ENCODE measurements around the gene NKAIN4. TPM values are rescaled to one million over a fixed set of nuclear protein-coding genes. Genes with fewer than 3 reads are reported as not detected.

Gene NKAIN4
- total RNA-seq, 2 experiments from 2014 or later, result not detected

GRCh38 chr20:63280371-63280770 is 26.1 kb upstream of the NKAIN4 start:
- POLR2A ChIA-PET, result no interaction called here
- H3K4me2 ChIP-seq (ENCODE audit: low read length), result no peak overlapping the region
- H4K20me1 ChIP-seq (ENCODE audit: insufficient read depth, low read length), result no peaks in the 10 kb centered on the region
- no peaks in the 10 kb centered on the region for H3K4me1 ChIP-seq (ENCODE audit: insufficient read depth, low read length, poor library complexity, severe bottlenecking)
- no peak overlapping the region for H3K27ac ChIP-seq (ENCODE audit: low read depth, low read length, poor library complexity, severe bottlenecking)
- no peaks in the 10 kb centered on the region for H3K9me2 ChIP-seq (ENCODE audit: insufficient read depth, low read length)
- no peak overlapping the region for H3K4me3 ChIP-seq (ENCODE audit: low read depth, low read length, poor library complexity, severe bottlenecking)
- peaks cover 53% of the 10 kb centered on the region; the same call in 1 of the 2 replicates for H3K36me3 ChIP-seq (ENCODE audit: insufficient read depth, low read length)
- no peaks in the 10 kb centered on the region for H3K79me2 ChIP-seq (ENCODE audit: insufficient read depth, low read depth, low read length)
- DNase-seq (ENCODE audit: low spot score), result no peak
- no TSS peak for BruUV-seq (replicated peaks)
- intact Hi-C loops (cut with micrococcal nuclease; ENCODE audit: unreplicated experiment), result no loop called here
- H3K9me3 ChIP-seq (ENCODE audit: low read length), result no peaks in the 10 kb centered on the region
- H2AFZ ChIP-seq (ENCODE audit: low read length), result no peak overlapping the region
- CTCF ChIA-PET (ENCODE audit: unreplicated experiment), result no interaction called here
- TF ChIP-seq CTCF (conservative IDR thresholded peaks at IDR 0.05; ENCODE audit: low read length) (no peak), EZH2phosphoT487 (IDR thresholded peaks at IDR 0.05; ENCODE audit: borderline replicate concordance, low read depth, low read length) (no peak)

GRCh38 chr20:63279931-63280330 is 25.7 kb upstream of the NKAIN4 start:
- H3K79me2 ChIP-seq (ENCODE audit: insufficient read depth, low read depth, low read length), result peaks cover 4% of the 10 kb centered on the region; the same call in 1 of the 2 replicates
- H3K36me3 ChIP-seq (ENCODE audit: insufficient read depth, low read length), result peaks cover 53% of the 10 kb centered on the region; the same call in 1 of the 2 replicates
- POLR2A ChIA-PET, result no interaction called here
- H3K9me2 ChIP-seq (ENCODE audit: insufficient read depth, low read length), result no peaks in the 10 kb centered on the region
- TF ChIP-seq CTCF (conservative IDR thresholded peaks at IDR 0.05; ENCODE audit: low read length) (no peak), EZH2phosphoT487 (IDR thresholded peaks at IDR 0.05; ENCODE audit: borderline replicate concordance, low read depth, low read length) (no peak)
- no peaks in the 10 kb centered on the region for H4K20me1 ChIP-seq (ENCODE audit: insufficient read depth, low read length)
- H3K4me3 ChIP-seq (ENCODE audit: low read depth, low read length, poor library complexity, severe bottlenecking), result no peak overlapping the region
- CTCF ChIA-PET (ENCODE audit: unreplicated experiment), result interaction anchor here (0.6 kb wide), 1 partner anchor 129 kb away, joined by 3 read pairs; no protein-coding TSS in a partner anchor
- BruUV-seq (replicated peaks), result no TSS peak
- DNase-seq (ENCODE audit: low spot score), result no peak
- H3K4me1 ChIP-seq (ENCODE audit: insufficient read depth, low read length, poor library complexity, severe bottlenecking), result no peaks in the 10 kb centered on the region
- no peak overlapping the region for H3K4me2 ChIP-seq (ENCODE audit: low read length)
- intact Hi-C loops (cut with micrococcal nuclease; ENCODE audit: unreplicated experiment), result no loop called here
- no peak overlapping the region for H2AFZ ChIP-seq (ENCODE audit: low read length)
- H3K9me3 ChIP-seq (ENCODE audit: low read length), result no peaks in the 10 kb centered on the region
- no peak overlapping the region for H3K27ac ChIP-seq (ENCODE audit: low read depth, low read length, poor library complexity, severe bottlenecking)

GRCh38 chr20:63278661-63279060 is 24.4 kb upstream of the NKAIN4 start:
- H2AFZ ChIP-seq (ENCODE audit: low read length), result no peak overlapping the region
- H3K27ac ChIP-seq (ENCODE audit: low read depth, low read length, poor library complexity, severe bottlenecking), result no peak overlapping the region
- TF ChIP-seq CTCF (conservative IDR thresholded peaks at IDR 0.05; ENCODE audit: low read length) (no peak), EZH2phosphoT487 (IDR thresholded peaks at IDR 0.05; ENCODE audit: borderline replicate concordance, low read depth, low read length) (no peak)
- H3K79me2 ChIP-seq (ENCODE audit: insufficient read depth, low read depth, low read length), result peaks cover 15% of the 10 kb centered on the region
- H3K4me1 ChIP-seq (ENCODE audit: insufficient read depth, low read length, poor library complexity, severe bottlenecking), result peaks cover 9% of the 10 kb centered on the region
- peaks cover 3% of the 10 kb centered on the region; the same call in 1 of the 2 replicates for H4K20me1 ChIP-seq (ENCODE audit: insufficient read depth, low read length)
- POLR2A ChIA-PET, result no interaction called here
- no peaks in the 10 kb centered on the region for H3K9me2 ChIP-seq (ENCODE audit: insufficient read depth, low read length)
- no peak overlapping the region for H3K4me3 ChIP-seq (ENCODE audit: low read depth, low read length, poor library complexity, severe bottlenecking)
- no peaks in the 10 kb centered on the region for H3K9me3 ChIP-seq (ENCODE audit: low read length)
- CTCF ChIA-PET (ENCODE audit: unreplicated experiment), result no interaction called here
- H3K4me2 ChIP-seq (ENCODE audit: low read length), result no peak overlapping the region
- DNase-seq (ENCODE audit: low spot score), result no peak
- peaks cover 53% of the 10 kb centered on the region; the same call in 1 of the 2 replicates for H3K36me3 ChIP-seq (ENCODE audit: insufficient read depth, low read length)
- BruUV-seq (replicated peaks), result no TSS peak
- intact Hi-C loops (cut with micrococcal nuclease; ENCODE audit: unreplicated experiment), result no loop called here

All from OCI-LY7 (cell line).